A549 (cell line): ENCODE measurements around the gene CIPC.

Source experiments
- CTCF ChIP-seq: fragments of >200 bp; sonication (Bioruptor Twin); formaldehyde crosslinking; IDR thresholded peaks from 3 replicates; pipeline ENCODE4 v1.5.1; 2016
- MAX ChIP-seq: IDR thresholded peaks from 2 replicates; pipeline ENCODE4 v1.6.1; 2012
- REST ChIP-seq: fragments of 200-600 bp; sonication (generic); IDR thresholded peaks from 2 replicates; pipeline ENCODE4 v1.6.1; 2016; ENCODE audit warnings: antibody characterized with exemption, mild to moderate bottlenecking, moderate library complexity
- RFX5 ChIP-seq: fragments of 450-650 bp; IDR thresholded peaks from 2 replicates; pipeline ENCODE4 v1.7.1; 2014; ENCODE audit warnings: antibody characterized with exemption, mild to moderate bottlenecking, moderate library complexity

- no peak for TF ChIP-seq CTCF
- no peak for TF ChIP-seq MAX
- no peak for TF ChIP-seq RFX5
- TF ChIP-seq REST, result no peak
Observed at GRCh38 chr14:77076113-77076631, 21.9 kb upstream of the CIPC start.
